ENCODE measurements around the gene CANX. TPM values are rescaled to one million over a fixed set of nuclear protein-coding genes. Genes with fewer than 3 reads are reported as not detected.

Gene CANX
- total and polyA plus RNA-seq, 9 of the 15 experiments (the other 6 are each of a cell fraction or from before 2014, with no cell fraction given) = 155 to 893 (median 589) TPM

- TF ChIP-seq FOXJ3 (CRISPR knock-in tag; IDR thresholded peaks at IDR 0.05) = no peak
- no peak for TF ChIP-seq BRF1 (IDR thresholded peaks at IDR 0.05; ENCODE audit: borderline replicate concordance, extremely low read depth, insufficient read length)
- TF ChIP-seq SMARCC2 (IDR thresholded peaks at IDR 0.05; ENCODE audit: low read depth) = peak; percentile 89
- TF ChIP-seq COPS2 (conservative IDR thresholded peaks at IDR 0.05) = no peak
- no peak for TF ChIP-seq GTF2B (IDR thresholded peaks at IDR 0.05; ENCODE audit: extremely low read depth, insufficient read length)
- TF ChIP-seq ZBTB1 (CRISPR knock-in tag; IDR thresholded peaks at IDR 0.05; ENCODE audit: borderline replicate concordance, low read depth) = no peak
- TF ChIP-seq NCOA1 (IDR thresholded peaks at IDR 0.05; ENCODE audit: low read depth) = no peak
- TF ChIP-seq ZBTB34 (CRISPR knock-in tag; IDR thresholded peaks at IDR 0.05) = no peak
- TF ChIP-seq CC2D1A (IDR thresholded peaks at IDR 0.05) = no peak
- TF ChIP-seq HIVEP1 (CRISPR knock-in tag; IDR thresholded peaks at IDR 0.05) = no peak
- no peak for TF ChIP-seq MXD1 (CRISPR knock-in tag; IDR thresholded peaks at IDR 0.05; ENCODE audit: borderline replicate concordance, poor library complexity, severe bottlenecking)
- TF ChIP-seq SMC3 (conservative IDR thresholded peaks at IDR 0.05; ENCODE audit: insufficient read depth, low read depth, low read length) = no peak
- TF ChIP-seq HEY1 (CRISPR knock-in tag; IDR thresholded peaks at IDR 0.05; ENCODE audit: borderline replicate concordance) = no peak
- peak; percentile 15; the same call in 1 of the 2 replicates for TF ChIP-seq ZNF766 (CRISPR knock-in tag; conservative IDR thresholded peaks at IDR 0.05)
- no peak for TF ChIP-seq POU5F1 (IDR thresholded peaks at IDR 0.05; ENCODE audit: borderline replicate concordance, low read depth, low read length, partially characterized antibody)
- TF ChIP-seq BCLAF1 (IDR thresholded peaks at IDR 0.05; ENCODE audit: borderline replicate concordance in 1 of 2, control insufficient read depth in 1 of 2, low read depth in 2 of 2, low read length in 1 of 2) = no peak
- no peak; the same call in 1 of the 2 replicates for TF ChIP-seq THRB (CRISPR knock-in tag; conservative IDR thresholded peaks at IDR 0.05)
- TF ChIP-seq ZNF695 (CRISPR knock-in tag; IDR thresholded peaks at IDR 0.05) = no peak
- TF ChIP-seq ZZZ3 (IDR thresholded peaks at IDR 0.05) = no peak
- no peak for TF ChIP-seq ZEB2 (IDR thresholded peaks at IDR 0.05)
Observed at GRCh38 chr5:179697993-179698934, 503 bp upstream of the CANX start (continued).
